Stimulated activated CD8-positive, alpha-beta memory T cell treated with anti-CD3 and anti-CD28 coated beads, Interleukin-4, amount 100 ng/mL, for 1 hour (primary cell): Measurements from ENCODE around the gene PHEX.
A peak's percentile ranks its signal among the peaks of the same experiment; 100 is the strongest.

Experiments
- DNase-seq, 2 donors: peaks; one replicate each; pipeline ENCODE4 v3.0.0-alpha.2; 2020; ENCODE audit warnings: low read depth in 2 of 2, low spot score in 1 of 2

The PHEX gene

DNA sequence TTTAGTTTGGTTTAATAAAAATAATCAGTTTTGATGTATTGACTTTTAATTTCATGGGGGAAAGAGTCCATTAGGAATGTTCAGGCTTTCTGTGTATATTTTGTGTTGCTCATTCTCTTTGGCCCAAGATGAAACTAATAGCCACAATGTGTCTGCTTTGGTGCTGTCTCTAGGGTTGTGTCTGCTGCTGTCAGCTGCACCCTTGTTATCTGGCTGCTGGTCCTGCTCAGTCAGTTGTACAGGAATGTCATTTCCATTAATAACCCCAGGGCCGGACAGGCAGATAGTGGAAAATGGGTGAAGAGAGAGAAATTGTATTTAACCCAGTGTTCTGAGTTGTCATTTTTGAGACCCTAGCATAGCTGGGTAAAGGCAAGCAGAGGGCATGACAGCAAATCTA, 115.1 kb downstream of the PHEX start:
- no peak for DNase-seq

DNA sequence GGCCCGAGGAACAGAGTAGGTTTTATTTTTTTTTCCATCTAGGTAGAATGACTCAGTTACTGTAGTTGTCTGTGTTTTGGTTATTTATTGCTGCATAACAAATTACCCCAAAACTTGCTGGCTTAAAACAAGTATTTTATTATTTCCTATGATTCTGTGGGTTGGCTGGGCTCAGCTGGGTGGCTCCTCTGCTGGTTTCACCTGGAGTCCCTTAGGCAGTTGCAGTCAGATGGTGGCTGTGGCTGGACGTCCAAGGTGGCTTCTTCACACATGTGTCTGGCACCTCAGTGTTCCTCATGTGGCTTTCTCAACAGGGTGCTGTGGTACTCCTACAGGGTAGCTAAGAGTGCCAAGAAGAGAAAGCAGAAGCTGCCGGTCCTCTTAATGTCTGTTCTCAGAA, 115.8 kb downstream of the PHEX start:
- no peak for DNase-seq

GRCh38 chrX:22148565-22148964, 116.4 kb downstream of the PHEX start:
- no peak for DNase-seq

DNA sequence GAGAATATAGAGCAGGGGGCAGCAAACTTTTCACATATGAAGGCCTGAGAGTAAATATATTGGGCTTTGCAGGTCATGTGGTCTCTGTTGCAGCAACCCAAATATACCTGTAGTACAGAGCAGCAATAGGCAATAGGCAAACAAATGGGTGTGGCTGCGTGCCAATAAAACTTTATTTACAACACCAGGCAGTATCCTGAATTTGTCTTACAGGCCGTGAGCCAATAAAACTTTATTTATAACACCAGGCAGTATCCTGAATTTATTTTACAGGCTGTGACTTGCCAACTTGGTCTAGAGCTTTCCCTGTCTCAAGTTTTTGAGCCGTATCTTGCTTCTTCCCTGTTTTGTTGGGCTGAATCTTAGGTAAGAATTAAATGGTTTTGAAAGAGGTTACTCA, 118.2 kb downstream of the PHEX start:
- no peak for DNase-seq

DNA sequence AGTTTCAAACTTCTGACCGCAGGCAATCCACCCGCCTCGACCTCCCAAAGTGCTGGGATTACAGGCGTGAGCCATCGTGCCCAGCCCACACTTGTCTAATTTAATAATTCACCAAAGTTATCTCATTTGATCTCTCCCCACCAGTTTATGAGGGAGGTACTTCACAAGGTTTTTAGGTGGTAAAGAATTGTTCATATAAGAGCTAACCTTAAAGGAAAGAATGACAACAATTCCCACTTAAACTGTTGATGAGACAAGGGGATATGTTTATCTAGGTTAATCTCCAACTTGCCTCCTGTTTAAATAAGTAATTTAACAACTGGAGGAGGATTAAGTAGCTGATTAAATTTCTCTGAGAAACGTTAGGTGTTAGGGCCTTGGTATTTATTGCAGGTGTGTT, 123.0 kb downstream of the PHEX start:
- no peak for DNase-seq

DNA sequence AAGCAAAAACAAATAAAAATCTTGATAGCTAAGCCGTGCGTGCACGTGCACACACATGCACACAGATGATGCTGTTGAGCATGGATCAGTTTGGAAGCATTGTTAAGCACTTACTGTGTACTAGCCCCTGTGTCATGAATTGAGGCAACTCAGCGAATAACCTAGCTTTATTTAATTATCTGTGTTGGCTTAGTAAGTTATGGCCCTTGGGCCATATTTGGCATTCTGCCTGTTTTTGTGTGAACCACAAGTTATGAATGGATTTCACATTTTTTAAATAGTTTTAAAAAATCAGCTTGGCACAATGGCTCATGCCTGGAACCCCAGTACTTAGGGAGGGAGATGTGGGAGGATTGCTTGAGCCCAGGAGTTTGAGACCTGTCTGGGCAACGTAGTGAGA, 126.9 kb downstream of the PHEX start:
- DNase-seq, result no peak

DNA sequence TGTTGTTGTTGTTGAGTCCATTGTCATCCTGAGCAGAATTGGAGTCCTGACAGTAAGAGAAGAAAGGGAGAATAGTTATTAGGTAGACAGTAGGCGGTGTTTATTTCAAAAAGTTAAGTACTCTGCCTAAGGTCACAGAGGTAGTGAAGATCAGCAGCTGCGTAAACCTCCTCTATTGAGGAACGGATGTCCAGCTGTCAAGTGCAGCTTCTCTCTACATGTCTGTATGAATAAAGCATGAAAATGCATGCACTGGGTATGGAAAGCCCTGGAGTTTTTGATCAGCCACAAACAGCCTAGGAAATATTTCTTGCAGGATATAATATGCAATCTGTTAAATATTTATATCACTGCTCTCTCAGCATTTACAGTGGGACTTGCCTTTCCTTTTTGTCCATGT, 131.2 kb downstream of the PHEX start:
- DNase-seq, result no peak

DNA sequence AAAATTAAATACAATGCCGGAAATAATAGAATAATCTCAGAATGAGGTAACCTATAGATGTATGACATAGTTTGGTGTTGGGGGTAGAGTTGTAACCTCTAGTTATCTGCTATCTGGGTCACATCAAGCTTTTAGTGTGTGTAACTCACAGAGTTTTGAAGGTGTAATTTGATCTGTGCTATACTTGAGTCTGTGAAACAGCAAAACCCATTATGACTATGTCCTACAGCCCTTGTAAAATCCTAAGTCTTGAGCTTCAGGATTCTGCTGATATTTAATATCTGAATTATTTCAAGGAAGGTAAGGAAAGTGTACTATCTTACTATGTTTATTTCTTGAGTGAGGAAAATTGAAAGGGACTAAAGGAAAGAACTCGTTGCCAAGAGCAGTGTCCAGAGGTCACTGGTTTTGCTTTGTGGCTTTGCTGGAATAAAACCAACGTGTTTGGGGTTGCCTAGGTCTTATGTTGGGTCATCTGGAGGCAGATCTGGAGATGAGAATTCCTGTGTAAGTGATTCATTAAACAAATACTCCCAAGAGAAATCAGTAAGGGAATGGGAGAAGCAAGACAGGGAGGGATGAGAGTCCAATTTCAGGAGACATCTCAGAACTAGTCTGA, 132.8 kb downstream of the PHEX start:
- no peak for DNase-seq

DNA sequence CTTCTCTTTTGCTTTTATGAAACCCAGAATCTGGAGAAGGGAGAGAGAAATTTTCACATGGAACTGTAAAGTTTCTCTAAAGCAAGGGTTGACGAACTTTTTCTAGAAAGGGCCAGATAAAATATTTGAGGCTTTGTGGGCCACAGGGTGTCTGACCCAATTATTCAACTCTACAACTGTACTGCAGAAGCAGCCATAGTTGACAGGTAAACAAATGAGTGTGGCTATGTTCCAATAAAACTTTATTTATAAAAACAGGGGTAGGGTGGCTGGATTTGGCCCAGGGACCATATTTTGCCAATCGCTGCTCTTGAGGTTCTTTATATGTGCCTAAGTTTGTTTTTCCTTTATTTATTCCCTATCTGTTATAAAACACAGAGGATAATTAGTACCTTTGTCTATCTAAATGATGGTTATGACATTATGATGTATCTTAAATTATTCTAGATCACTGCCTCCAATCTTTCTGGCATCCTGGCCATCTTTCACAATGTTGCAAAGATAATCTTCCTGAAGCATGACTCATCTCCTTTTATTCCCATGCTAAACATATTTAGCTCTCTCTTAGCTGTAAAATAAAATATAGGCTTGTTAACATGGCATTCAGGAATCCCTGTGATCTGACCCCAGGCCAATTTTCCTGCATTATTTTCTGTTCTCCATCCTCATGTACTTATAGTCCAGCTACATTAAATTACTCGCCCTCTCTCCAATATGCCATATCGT, 133.8 kb downstream of the PHEX start:
- no peak for DNase-seq

- no peak for DNase-seq
Observed at GRCh38 chrX:22171287-22172060, 139.3 kb downstream of the PHEX start.

GRCh38 chrX:22173966-22174365, 141.8 kb downstream of the PHEX start:
- no peak for DNase-seq

- DNase-seq, result no peak
Observed at GRCh38 chrX:22177950-22178515, 145.9 kb downstream of the PHEX start.

DNA sequence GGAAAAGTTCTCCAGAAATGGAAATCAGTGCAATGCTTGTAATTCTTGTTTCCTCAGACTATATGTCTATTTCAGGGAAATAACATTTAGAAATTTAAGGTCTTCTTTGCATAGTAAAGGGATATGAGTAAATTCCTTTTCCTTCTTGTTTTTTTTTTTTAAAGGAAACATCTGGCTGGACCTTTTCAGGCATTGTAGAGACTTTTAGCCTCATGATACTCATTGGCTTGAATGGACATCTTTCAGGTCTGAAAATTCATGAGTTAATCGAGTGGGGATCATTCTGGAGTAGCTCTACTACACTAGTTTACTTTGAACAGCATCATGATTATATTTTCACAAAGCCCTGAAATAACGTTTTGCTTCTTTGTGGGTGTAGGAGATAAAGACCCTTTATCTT, 152.0 kb downstream of the PHEX start:
- DNase-seq, result no peak

DNA sequence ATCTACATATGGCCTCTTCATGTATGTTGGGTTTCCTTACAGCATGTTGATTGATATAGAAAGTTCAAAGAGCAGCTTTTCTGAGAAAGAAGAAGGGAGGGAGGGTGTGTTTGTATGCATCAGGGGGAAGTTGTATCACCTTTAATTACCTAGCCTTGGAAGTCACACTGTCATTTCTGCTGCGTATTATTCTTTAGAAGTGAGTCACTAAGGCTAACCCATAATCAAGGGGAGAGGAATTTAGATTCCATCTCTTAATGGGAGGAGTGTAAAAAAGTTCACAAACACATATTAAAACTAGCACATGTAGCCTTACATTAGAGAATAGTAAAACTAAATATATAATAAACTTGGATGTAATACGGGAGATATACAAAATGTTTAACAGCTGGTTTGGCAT, 154.0 kb downstream of the PHEX start:
- no peak for DNase-seq

DNA sequence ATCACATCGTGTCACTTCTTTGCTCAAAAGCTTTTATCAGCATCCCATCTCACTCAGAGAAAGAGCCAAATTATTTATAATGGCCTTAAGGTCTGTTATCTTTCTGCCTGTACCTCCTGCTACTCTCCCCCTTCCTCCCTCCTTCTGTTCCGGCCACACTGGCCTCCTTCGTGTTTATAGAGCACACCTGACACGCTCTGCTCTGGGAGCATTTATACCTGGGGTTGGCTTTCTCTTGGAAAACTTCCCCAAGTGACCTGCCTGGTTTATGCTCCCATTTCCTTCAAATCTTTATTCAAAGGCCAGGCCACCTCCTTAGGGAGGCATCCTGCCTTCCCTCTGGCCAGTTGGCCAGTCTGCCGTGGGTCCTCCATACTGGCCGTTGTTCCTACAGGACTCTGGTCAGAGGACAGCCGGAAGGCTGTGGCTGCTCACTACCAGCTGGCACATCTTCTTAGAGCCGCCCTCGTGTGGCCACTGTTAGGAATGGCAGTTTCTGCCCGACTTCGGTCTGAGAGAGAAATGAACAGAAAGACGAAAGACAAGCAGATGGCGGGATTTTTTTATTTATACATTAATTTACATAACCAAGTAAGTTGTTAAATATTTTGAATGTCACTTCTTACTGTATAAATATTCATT, 160.4 kb downstream of the PHEX start:
- DNase-seq, result peak; percentile 1 to 9

GRCh38 chrX:22193851-22194659, 161.9 kb downstream of the PHEX start:
- DNase-seq, result no peak

GRCh38 chrX:22194660-22194945, 162.5 kb downstream of the PHEX start:
- DNase-seq, result no peak

GRCh38 chrX:22196149-22196548, 164.0 kb downstream of the PHEX start:
- no peak for DNase-seq

GRCh38 chrX:22202251-22202650, 170.1 kb downstream of the PHEX start:
- no peak for DNase-seq

GRCh38 chrX:22203186-22203585, 171.1 kb downstream of the PHEX start:
- DNase-seq, result no peak

DNA sequence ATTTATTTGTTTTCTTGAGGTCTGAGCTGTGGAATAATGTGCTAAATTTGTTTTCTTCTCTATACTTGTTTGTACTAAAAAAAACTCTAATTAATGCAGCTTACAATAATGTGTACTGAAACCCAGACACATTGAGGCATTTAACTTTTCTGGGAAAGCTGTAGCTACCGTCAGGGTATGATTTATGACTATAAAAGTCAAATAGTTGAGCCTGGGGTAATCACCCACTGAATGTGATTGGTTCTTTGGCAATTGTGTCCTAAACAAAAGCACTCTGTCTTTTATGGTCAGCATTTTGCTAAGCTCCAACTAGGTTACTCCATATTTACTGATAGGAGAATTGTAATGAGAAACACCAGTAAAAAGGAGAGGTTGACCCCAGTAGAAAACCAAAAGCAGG, 174.7 kb downstream of the PHEX start:
- no peak for DNase-seq
